ENCODE results near the gene ZNF592.
"Not testable (repeated sequence)": the region's sequence is repeated elsewhere in the genome, so short reads cannot be mapped to it uniquely, and the experiment has no call there.

ZNF592 gene

GRCh38 chr15:84725001-84725491, 23.3 kb upstream of the ZNF592 start:
- no peaks in the 10 kb centered on the region for H3K36me3 ChIP-seq (ENCODE audit: control insufficient read depth, insufficient read depth, low read length)
- no peak overlapping the region for H3K4me3 ChIP-seq (ENCODE audit: low read length)
- H3K27ac ChIP-seq (ENCODE audit: low read depth, low read length): no peak overlapping the region
- H3K4me1 ChIP-seq (ENCODE audit: control insufficient read depth, insufficient read depth, low read length): no peaks in the 10 kb centered on the region
- H3K9ac ChIP-seq (ENCODE audit: low read length): no peak overlapping the region
- no peaks in the 10 kb centered on the region for H3K27me3 ChIP-seq (ENCODE audit: control insufficient read depth, insufficient read depth, low read length)

GRCh38 chr15:84727429-84727828, 21.0 kb upstream of the ZNF592 start:
- no peaks in the 10 kb centered on the region for H3K4me1 ChIP-seq (ENCODE audit: control insufficient read depth, insufficient read depth, low read length)
- no peaks in the 10 kb centered on the region for H3K36me3 ChIP-seq (ENCODE audit: control insufficient read depth, insufficient read depth, low read length)
- H3K4me3 ChIP-seq (ENCODE audit: low read length): no peak overlapping the region
- no peaks in the 10 kb centered on the region for H3K27me3 ChIP-seq (ENCODE audit: control insufficient read depth, insufficient read depth, low read length)
- H3K27ac ChIP-seq (ENCODE audit: low read depth, low read length): no peak overlapping the region
- no peak overlapping the region for H3K9ac ChIP-seq (ENCODE audit: low read length)

GRCh38 chr15:84731774-84732173, 16.6 kb upstream of the ZNF592 start:
- H3K27me3 ChIP-seq (ENCODE audit: control insufficient read depth, insufficient read depth, low read length): no peaks in the 10 kb centered on the region

GRCh38 chr15:84734794-84735479, 13.5 kb upstream of the ZNF592 start:
- Histone ChIP-seq H3K4me1 (ENCODE audit: control insufficient read depth, insufficient read depth, low read length) (no peaks in the 10 kb centered on the region), H3K36me3 (ENCODE audit: control insufficient read depth, insufficient read depth, low read length) (no peaks in the 10 kb centered on the region), H3K9ac (ENCODE audit: low read length) (no peak overlapping the region), H3K27ac (ENCODE audit: low read depth, low read length) (no peak overlapping the region), H3K27me3 (ENCODE audit: control insufficient read depth, insufficient read depth, low read length) (no peaks in the 10 kb centered on the region), H3K4me3 (ENCODE audit: low read length) (peak overlapping the region; percentile 18)

More at GRCh38 chr15:84731774-84732173, 16.6 kb upstream of the ZNF592 start:
- Histone ChIP-seq H3K4me1 (ENCODE audit: control insufficient read depth, insufficient read depth, low read length) (no peaks in the 10 kb centered on the region), H3K36me3 (ENCODE audit: control insufficient read depth, insufficient read depth, low read length) (no peaks in the 10 kb centered on the region), H3K4me3 (ENCODE audit: low read length) (no peak overlapping the region), H3K27ac (ENCODE audit: low read depth, low read length) (no peak overlapping the region), H3K9ac (ENCODE audit: low read length) (no peak overlapping the region)

GRCh38 chr15:84735480-84736061, 12.8 kb upstream of the ZNF592 start:
- H3K4me1 ChIP-seq (ENCODE audit: control insufficient read depth, insufficient read depth, low read length); H3K27ac ChIP-seq (ENCODE audit: low read depth, low read length); H3K27me3 ChIP-seq (ENCODE audit: control insufficient read depth, insufficient read depth, low read length); H3K36me3 ChIP-seq (ENCODE audit: control insufficient read depth, insufficient read depth, low read length); H3K9ac ChIP-seq (ENCODE audit: low read length): not testable (repeated sequence)
- H3K4me3 ChIP-seq (ENCODE audit: low read length): peak overlapping the region; percentile 18

- Histone ChIP-seq H3K4me3 (ENCODE audit: low read length) (no peak overlapping the region), H3K9ac (ENCODE audit: low read length) (no peak overlapping the region), H3K27ac (ENCODE audit: low read depth, low read length) (no peak overlapping the region), H3K27me3 (ENCODE audit: control insufficient read depth, insufficient read depth, low read length) (no peaks in the 10 kb centered on the region), H3K4me1 (ENCODE audit: control insufficient read depth, insufficient read depth, low read length) (no peaks in the 10 kb centered on the region), H3K36me3 (ENCODE audit: control insufficient read depth, insufficient read depth, low read length) (no peaks in the 10 kb centered on the region)
Observed at GRCh38 chr15:84736375-84736774, 12.0 kb upstream of the ZNF592 start.

- H3K36me3 ChIP-seq (ENCODE audit: control insufficient read depth, insufficient read depth, low read length): no peaks in the 10 kb centered on the region
- H3K27me3 ChIP-seq (ENCODE audit: control insufficient read depth, insufficient read depth, low read length): no peaks in the 10 kb centered on the region
- H3K4me1 ChIP-seq (ENCODE audit: control insufficient read depth, insufficient read depth, low read length): no peaks in the 10 kb centered on the region
- no peak overlapping the region for H3K9ac ChIP-seq (ENCODE audit: low read length)
- H3K4me3 ChIP-seq (ENCODE audit: low read length): no peak overlapping the region
- no peak overlapping the region for H3K27ac ChIP-seq (ENCODE audit: low read depth, low read length)
Observed at GRCh38 chr15:84737005-84737404, 11.4 kb upstream of the ZNF592 start.

- no peak overlapping the region for H3K9ac ChIP-seq (ENCODE audit: low read length)
Observed at GRCh38 chr15:84740691-84741090, 7.7 kb upstream of the ZNF592 start.

GRCh38 chr15:84741121-84741520, 7.3 kb upstream of the ZNF592 start:
- Histone ChIP-seq H3K4me3 (ENCODE audit: low read length) (no peak overlapping the region), H3K4me1 (ENCODE audit: control insufficient read depth, insufficient read depth, low read length) (no peaks in the 10 kb centered on the region), H3K27ac (ENCODE audit: low read depth, low read length) (no peak overlapping the region), H3K36me3 (ENCODE audit: control insufficient read depth, insufficient read depth, low read length) (no peaks in the 10 kb centered on the region), H3K27me3 (ENCODE audit: control insufficient read depth, insufficient read depth, low read length) (no peaks in the 10 kb centered on the region), H3K9ac (ENCODE audit: low read length) (no peak overlapping the region)

More at GRCh38 chr15:84740691-84741090, 7.7 kb upstream of the ZNF592 start:
- Histone ChIP-seq H3K36me3 (ENCODE audit: control insufficient read depth, insufficient read depth, low read length) (no peaks in the 10 kb centered on the region), H3K4me1 (ENCODE audit: control insufficient read depth, insufficient read depth, low read length) (no peaks in the 10 kb centered on the region), H3K27ac (ENCODE audit: low read depth, low read length) (no peak overlapping the region), H3K27me3 (ENCODE audit: control insufficient read depth, insufficient read depth, low read length) (no peaks in the 10 kb centered on the region), H3K4me3 (ENCODE audit: low read length) (no peak overlapping the region)

GRCh38 chr15:84747416-84748273, 747 bp upstream of the ZNF592 start:
- peak overlapping the region; percentile 95 for H3K27ac ChIP-seq (ENCODE audit: low read depth, low read length)
- no peaks in the 10 kb centered on the region for H3K27me3 ChIP-seq (ENCODE audit: control insufficient read depth, insufficient read depth, low read length)
- H3K9ac ChIP-seq (ENCODE audit: low read length): peak overlapping the region; percentile 58
- no peaks in the 10 kb centered on the region for H3K36me3 ChIP-seq (ENCODE audit: control insufficient read depth, insufficient read depth, low read length)
- no peaks in the 10 kb centered on the region for H3K4me1 ChIP-seq (ENCODE audit: control insufficient read depth, insufficient read depth, low read length)
- peak overlapping the region; percentile 85 for H3K4me3 ChIP-seq (ENCODE audit: low read length)

GRCh38 chr15:84749111-84749991, 959 bp downstream of the ZNF592 start:
- H3K4me1 ChIP-seq (ENCODE audit: control insufficient read depth, insufficient read depth, low read length): no peaks in the 10 kb centered on the region
- H3K27ac ChIP-seq (ENCODE audit: low read depth, low read length): peak overlapping the region; percentile 88
- H3K27me3 ChIP-seq (ENCODE audit: control insufficient read depth, insufficient read depth, low read length): no peaks in the 10 kb centered on the region
- no peaks in the 10 kb centered on the region for H3K36me3 ChIP-seq (ENCODE audit: control insufficient read depth, insufficient read depth, low read length)
- H3K9ac ChIP-seq (ENCODE audit: low read length): peak overlapping the region; percentile 92
- peak overlapping the region; percentile 96 for H3K4me3 ChIP-seq (ENCODE audit: low read length)
